ENCODE results near the gene ERO1B. TPM values are rescaled to one million over a fixed set of nuclear protein-coding genes. Genes with fewer than 3 reads are reported as not detected.

Gene ERO1B
- total RNA-seq, 2 experiments from 2014 or later: 15.2 to 16.5 TPM

DNA sequence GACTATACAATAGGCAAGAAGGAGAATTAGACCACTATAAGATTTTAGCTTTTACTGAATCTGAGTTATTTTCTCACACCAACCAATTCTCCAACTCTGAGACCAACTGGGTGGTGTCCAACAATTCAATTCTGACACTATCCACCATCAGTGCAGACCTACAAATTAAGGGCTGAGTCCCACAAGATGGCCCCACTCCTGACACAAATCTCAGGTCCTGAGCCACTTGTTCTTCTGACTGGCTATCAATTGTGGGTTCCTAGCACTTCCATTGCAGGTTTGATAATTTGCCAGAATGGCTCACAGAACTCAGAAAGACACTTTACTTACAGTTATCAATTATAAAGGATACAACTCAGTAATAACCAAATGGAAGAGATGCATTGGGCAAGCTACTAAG, 6.7 kb downstream of the ERO1B start:
- H3K27ac Mint-ChIP-seq: no peak overlapping the region
- H3K9me3 ChIP-seq (ENCODE audit: control insufficient read depth in 1 of 2, insufficient read depth in 1 of 2, low read length in 2 of 2): no peaks in the 10 kb centered on the region
- no peak overlapping the region for H3K27ac ChIP-seq (ENCODE audit: low read depth in 1 of 2, low read length in 2 of 2)
- H3K9me3 Mint-ChIP-seq: no peaks in the 10 kb centered on the region
- peaks cover 2% of the 10 kb centered on the region for H3K4me1 ChIP-seq (ENCODE audit: insufficient read depth, low read length)
- H3K4me3 ChIP-seq (ENCODE audit: low read length): no peak overlapping the region
- DNase-seq (no peak), ATAC-seq (ENCODE audit: poor library complexity) (no peak)
- CTCF ChIA-PET: no interaction called here
- TF ChIP-seq, protein P1, sequence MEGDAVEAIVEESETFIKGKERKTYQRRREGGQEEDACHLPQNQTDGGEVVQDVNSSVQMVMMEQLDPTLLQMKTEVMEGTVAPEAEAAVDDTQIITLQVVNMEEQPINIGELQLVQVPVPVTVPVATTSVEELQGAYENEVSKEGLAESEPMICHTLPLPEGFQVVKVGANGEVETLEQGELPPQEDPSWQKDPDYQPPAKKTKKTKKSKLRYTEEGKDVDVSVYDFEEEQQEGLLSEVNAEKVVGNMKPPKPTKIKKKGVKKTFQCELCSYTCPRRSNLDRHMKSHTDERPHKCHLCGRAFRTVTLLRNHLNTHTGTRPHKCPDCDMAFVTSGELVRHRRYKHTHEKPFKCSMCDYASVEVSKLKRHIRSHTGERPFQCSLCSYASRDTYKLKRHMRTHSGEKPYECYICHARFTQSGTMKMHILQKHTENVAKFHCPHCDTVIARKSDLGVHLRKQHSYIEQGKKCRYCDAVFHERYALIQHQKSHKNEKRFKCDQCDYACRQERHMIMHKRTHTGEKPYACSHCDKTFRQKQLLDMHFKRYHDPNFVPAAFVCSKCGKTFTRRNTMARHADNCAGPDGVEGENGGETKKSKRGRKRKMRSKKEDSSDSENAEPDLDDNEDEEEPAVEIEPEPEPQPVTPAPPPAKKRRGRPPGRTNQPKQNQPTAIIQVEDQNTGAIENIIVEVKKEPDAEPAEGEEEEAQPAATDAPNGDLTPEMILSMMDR (IDR thresholded peaks at IDR 0.05): no peak
- H3K36me3 ChIP-seq (ENCODE audit: insufficient read depth, low read length): no peaks in the 10 kb centered on the region
- H3K27me3 ChIP-seq (ENCODE audit: control insufficient read depth in 1 of 2, insufficient read depth in 2 of 2, low read length in 2 of 2): no peaks in the 10 kb centered on the region
- intact Hi-C loops (cut with DNase I, micrococcal nuclease): no loop called here
- POLR2A ChIA-PET: interaction anchor here (0.6 kb wide), 1 partner anchor 9 kb away, joined by 3 read pairs; no protein-coding TSS in a partner anchor
- H3K4me1 Mint-ChIP-seq (ENCODE audit: low read depth): peaks cover 49% of the 10 kb centered on the region
- no peak overlapping the region for H3K4me3 Mint-ChIP-seq
- H3K36me3 Mint-ChIP-seq (ENCODE audit: low read depth): peaks cover 10% of the 10 kb centered on the region
- H3K27me3 Mint-ChIP-seq: no peaks in the 10 kb centered on the region

DNA sequence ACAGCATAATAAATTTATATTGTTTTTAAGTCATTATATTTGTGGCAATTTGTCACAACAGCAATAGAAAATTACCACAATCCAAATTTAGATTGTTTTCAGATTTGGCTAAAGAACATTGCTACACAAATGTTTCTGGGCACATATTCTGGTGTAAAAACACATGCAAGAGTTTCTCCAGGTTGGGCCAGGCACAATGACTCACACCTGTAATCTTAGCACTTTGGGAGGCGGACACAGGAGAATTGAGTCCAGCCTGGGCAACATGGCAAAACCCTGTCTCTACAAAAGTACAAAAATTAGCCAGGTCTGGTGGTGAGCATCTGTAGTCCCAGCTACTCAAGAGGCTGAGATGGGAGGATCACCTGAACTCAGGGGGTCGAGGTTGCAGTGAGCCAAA, 8.4 kb downstream of the ERO1B start:
- Histone ChIP-seq H3K36me3 (ENCODE audit: insufficient read depth, low read length) (no peaks in the 10 kb centered on the region), H3K9me3 (ENCODE audit: control insufficient read depth in 1 of 2, insufficient read depth in 1 of 2, low read length in 2 of 2) (no peaks in the 10 kb centered on the region), H3K27ac (ENCODE audit: low read depth in 1 of 2, low read length in 2 of 2) (no peak overlapping the region), H3K4me3 (ENCODE audit: low read length) (no peak overlapping the region), H3K27me3 (ENCODE audit: control insufficient read depth in 1 of 2, insufficient read depth in 2 of 2, low read length in 2 of 2) (no peaks in the 10 kb centered on the region), H3K4me1 (ENCODE audit: insufficient read depth, low read length) (no peaks in the 10 kb centered on the region)
- no peak overlapping the region for H3K4me3 Mint-ChIP-seq
- intact Hi-C loops (cut with DNase I, micrococcal nuclease): no loop called here
- H3K4me1 Mint-ChIP-seq (ENCODE audit: low read depth): peaks cover 44% of the 10 kb centered on the region
- H3K27ac Mint-ChIP-seq: no peak overlapping the region
- CTCF ChIA-PET: no interaction called here
- H3K36me3 Mint-ChIP-seq (ENCODE audit: low read depth): peaks cover 20% of the 10 kb centered on the region
- POLR2A ChIA-PET: no interaction called here
- no peak for ATAC-seq (ENCODE audit: poor library complexity)
- DNase-seq: no peak
- TF ChIP-seq, protein P1 (IDR thresholded peaks at IDR 0.05): no peak
- H3K27me3 Mint-ChIP-seq: no peaks in the 10 kb centered on the region
- H3K9me3 Mint-ChIP-seq: no peaks in the 10 kb centered on the region

DNA sequence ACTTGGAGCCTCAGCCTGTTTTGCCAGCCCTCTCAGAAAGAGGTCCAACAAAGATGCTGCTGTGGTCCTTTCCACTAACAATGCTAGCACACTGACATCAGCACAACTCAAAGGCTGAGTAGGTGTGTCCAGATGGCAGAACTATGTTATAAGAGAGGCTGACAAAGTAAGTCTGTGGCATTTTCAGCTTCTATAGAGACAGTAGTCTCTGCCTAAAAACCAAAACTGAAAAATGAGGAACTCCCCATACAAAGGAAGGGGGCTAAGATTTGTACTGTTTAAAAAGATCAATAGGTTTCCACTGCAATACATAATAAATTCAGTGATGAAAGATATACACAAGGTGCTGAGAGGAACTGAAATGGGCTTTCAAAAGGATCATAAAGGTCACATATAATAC, 12.3 kb downstream of the ERO1B start:
- Histone ChIP-seq H3K9me3 (ENCODE audit: control insufficient read depth in 1 of 2, insufficient read depth in 1 of 2, low read length in 2 of 2) (no peaks in the 10 kb centered on the region), H3K4me3 (ENCODE audit: low read length) (no peak overlapping the region), H3K36me3 (ENCODE audit: insufficient read depth, low read length) (peaks cover 10% of the 10 kb centered on the region), H3K27ac (ENCODE audit: low read depth in 1 of 2, low read length in 2 of 2) (no peak overlapping the region), H3K27me3 (ENCODE audit: control insufficient read depth in 1 of 2, insufficient read depth in 2 of 2, low read length in 2 of 2) (no peaks in the 10 kb centered on the region), H3K4me1 (ENCODE audit: insufficient read depth, low read length) (no peaks in the 10 kb centered on the region)
- no peaks in the 10 kb centered on the region for H3K9me3 Mint-ChIP-seq
- intact Hi-C loops (cut with DNase I, micrococcal nuclease): no loop called here
- CTCF ChIA-PET: no interaction called here
- no peak for ATAC-seq (ENCODE audit: poor library complexity)
- no peak for DNase-seq
- H3K27me3 Mint-ChIP-seq: no peaks in the 10 kb centered on the region
- TF ChIP-seq, protein P1 (IDR thresholded peaks at IDR 0.05): no peak
- no peak overlapping the region for H3K4me3 Mint-ChIP-seq
- POLR2A ChIA-PET: no interaction called here
- H3K36me3 Mint-ChIP-seq (ENCODE audit: low read depth): peaks cover 56% of the 10 kb centered on the region
- peaks cover 26% of the 10 kb centered on the region for H3K4me1 Mint-ChIP-seq (ENCODE audit: low read depth)
- no peak overlapping the region for H3K27ac Mint-ChIP-seq

All from CD4-positive, alpha-beta T cell (primary cell).